Measurements from ENCODE around the gene MCC. TPM values are rescaled to one million over a fixed set of nuclear protein-coding genes. Genes with fewer than 3 reads are reported as not detected.

MCC gene
- total and polyA plus RNA-seq, 2 experiments from 2014 or later, result 8.3 to 31.5 TPM

DNA sequence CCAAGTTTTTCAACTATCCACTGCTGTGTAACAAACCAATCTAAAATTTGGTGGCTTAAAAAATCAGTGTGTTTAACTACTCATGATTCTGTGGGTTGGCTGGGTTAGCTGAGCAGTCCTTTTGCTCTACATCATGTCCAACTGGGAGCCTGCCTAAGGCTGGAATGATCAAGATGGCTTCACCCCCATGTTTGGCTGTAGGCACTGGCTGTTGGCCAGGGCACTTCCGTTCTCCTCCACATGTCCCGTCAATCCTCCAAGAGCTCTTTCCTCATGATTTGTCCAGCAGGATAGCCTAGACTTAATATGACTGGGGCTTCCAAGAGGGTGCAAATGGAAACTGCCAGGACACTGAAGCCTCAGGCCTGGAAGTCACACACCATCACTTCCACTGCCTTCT lies 36.5 kb downstream of the MCC start:
- 94% methylated on average over 2 of the region's 2 CpGs for WGBS (ENCODE audit: low lambda C conversion rate, missing lambda C conversion rate)
- no peaks in the 10 kb centered on the region for H3K9me3 ChIP-seq (ENCODE audit: low read depth)
- no peaks in the 10 kb centered on the region for H3K36me3 ChIP-seq (replicated peaks; ENCODE audit: insufficient read depth, low read depth)
- DNase-seq (ENCODE audit: low spot score), result no peak
- H3K27me3 ChIP-seq, result no peaks in the 10 kb centered on the region
- no peaks in the 10 kb centered on the region for H3K9me2 ChIP-seq (replicated peaks; ENCODE audit: insufficient read depth)
- H2AFZ ChIP-seq, result no peak overlapping the region
- H3K79me2 ChIP-seq, result no peaks in the 10 kb centered on the region
- no peaks in the 10 kb centered on the region for H4K20me1 ChIP-seq (ENCODE audit: insufficient read depth, poor library complexity, severe bottlenecking)
- H3K4me2 ChIP-seq, result no peak overlapping the region
- H3K4me1 ChIP-seq (ENCODE audit: insufficient read depth), result no peaks in the 10 kb centered on the region
- TF ChIP-seq EZH2phosphoT487 (IDR thresholded peaks at IDR 0.05; ENCODE audit: low read depth, severe bottlenecking, unreplicated experiment) (no peak), EZH2 (IDR thresholded peaks at IDR 0.05; ENCODE audit: borderline replicate concordance) (no peak)
- TF ChIP-seq, protein P1, sequence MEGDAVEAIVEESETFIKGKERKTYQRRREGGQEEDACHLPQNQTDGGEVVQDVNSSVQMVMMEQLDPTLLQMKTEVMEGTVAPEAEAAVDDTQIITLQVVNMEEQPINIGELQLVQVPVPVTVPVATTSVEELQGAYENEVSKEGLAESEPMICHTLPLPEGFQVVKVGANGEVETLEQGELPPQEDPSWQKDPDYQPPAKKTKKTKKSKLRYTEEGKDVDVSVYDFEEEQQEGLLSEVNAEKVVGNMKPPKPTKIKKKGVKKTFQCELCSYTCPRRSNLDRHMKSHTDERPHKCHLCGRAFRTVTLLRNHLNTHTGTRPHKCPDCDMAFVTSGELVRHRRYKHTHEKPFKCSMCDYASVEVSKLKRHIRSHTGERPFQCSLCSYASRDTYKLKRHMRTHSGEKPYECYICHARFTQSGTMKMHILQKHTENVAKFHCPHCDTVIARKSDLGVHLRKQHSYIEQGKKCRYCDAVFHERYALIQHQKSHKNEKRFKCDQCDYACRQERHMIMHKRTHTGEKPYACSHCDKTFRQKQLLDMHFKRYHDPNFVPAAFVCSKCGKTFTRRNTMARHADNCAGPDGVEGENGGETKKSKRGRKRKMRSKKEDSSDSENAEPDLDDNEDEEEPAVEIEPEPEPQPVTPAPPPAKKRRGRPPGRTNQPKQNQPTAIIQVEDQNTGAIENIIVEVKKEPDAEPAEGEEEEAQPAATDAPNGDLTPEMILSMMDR (IDR thresholded peaks at IDR 0.05; ENCODE audit: poor library complexity), result no peak
- no peak overlapping the region for H3K4me3 ChIP-seq
- no peak overlapping the region for H3K27ac ChIP-seq

DNA sequence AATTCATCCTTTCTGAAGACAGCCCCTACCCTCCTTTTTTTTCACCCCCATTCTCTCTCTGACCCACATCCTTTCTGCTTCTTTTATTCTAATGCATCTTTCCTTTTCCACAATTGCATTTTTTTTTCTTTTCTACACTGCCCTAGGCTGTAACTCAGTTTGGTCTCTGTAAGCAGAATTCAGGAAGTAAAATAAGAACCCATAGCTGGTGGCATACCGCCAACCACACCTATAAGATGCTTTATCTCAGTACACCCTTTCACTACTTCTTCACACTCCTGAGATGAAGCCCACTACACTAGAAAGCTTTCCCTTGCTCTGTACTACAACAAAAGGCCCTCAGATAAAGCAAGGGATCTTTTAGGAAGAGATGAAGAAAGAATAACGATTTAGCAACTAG lies 37.3 kb downstream of the MCC start:
- Histone ChIP-seq H3K27me3 (no peaks in the 10 kb centered on the region), H3K4me3 (no peak overlapping the region), H3K9me3 (ENCODE audit: low read depth) (peaks cover under 1% of the 10 kb centered on the region), H3K27ac (no peak overlapping the region), H4K20me1 (ENCODE audit: insufficient read depth, poor library complexity, severe bottlenecking) (no peaks in the 10 kb centered on the region), H3K4me2 (no peak overlapping the region), H3K79me2 (no peaks in the 10 kb centered on the region), H3K36me3 (replicated peaks; ENCODE audit: insufficient read depth, low read depth) (no peaks in the 10 kb centered on the region), H2AFZ (no peak overlapping the region), H3K9me2 (replicated peaks; ENCODE audit: insufficient read depth) (no peaks in the 10 kb centered on the region), H3K4me1 (ENCODE audit: insufficient read depth) (no peaks in the 10 kb centered on the region)
- TF ChIP-seq, protein P1 (IDR thresholded peaks at IDR 0.05; ENCODE audit: poor library complexity), result no peak
- no peak for TF ChIP-seq EZH2 (IDR thresholded peaks at IDR 0.05; ENCODE audit: borderline replicate concordance)
- WGBS (ENCODE audit: low lambda C conversion rate, missing lambda C conversion rate), result 53% methylated on average over 2 of the region's 2 CpGs
- no peak for DNase-seq (ENCODE audit: low spot score)

DNA sequence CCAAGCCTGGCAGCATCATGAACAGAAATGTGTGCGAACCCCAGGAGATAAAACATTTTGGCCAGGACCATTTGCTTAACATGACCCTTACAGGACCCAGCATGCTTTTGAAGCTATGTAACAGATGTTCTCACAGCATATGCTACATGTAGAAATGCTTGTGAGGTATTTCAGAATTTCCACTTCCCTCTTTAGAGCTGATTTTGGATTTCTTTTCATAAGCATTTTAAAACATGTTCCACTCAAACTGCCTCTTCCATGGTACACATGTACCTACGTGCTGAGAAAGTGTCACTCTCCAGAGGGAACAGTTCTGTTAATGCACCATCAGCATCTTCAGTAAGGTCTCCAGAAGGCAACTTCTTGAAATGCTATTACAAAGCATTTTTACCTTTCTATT lies 37.8 kb downstream of the MCC start:
- no peak overlapping the region for H3K27ac ChIP-seq
- H3K9me3 ChIP-seq (ENCODE audit: low read depth), result peaks cover 5% of the 10 kb centered on the region
- H3K79me2 ChIP-seq, result no peaks in the 10 kb centered on the region
- no peaks in the 10 kb centered on the region for H3K9me2 ChIP-seq (replicated peaks; ENCODE audit: insufficient read depth)
- H3K36me3 ChIP-seq (replicated peaks; ENCODE audit: insufficient read depth, low read depth), result no peaks in the 10 kb centered on the region
- TF ChIP-seq EZH2 (IDR thresholded peaks at IDR 0.05; ENCODE audit: borderline replicate concordance) (no peak), EZH2phosphoT487 (IDR thresholded peaks at IDR 0.05; ENCODE audit: low read depth, severe bottlenecking, unreplicated experiment) (no peak)
- TF ChIP-seq, protein P1 (IDR thresholded peaks at IDR 0.05; ENCODE audit: poor library complexity), result no peak
- H3K4me2 ChIP-seq, result no peak overlapping the region
- no peaks in the 10 kb centered on the region for H3K27me3 ChIP-seq
- DNase-seq (ENCODE audit: low spot score), result no peak
- no peak overlapping the region for H2AFZ ChIP-seq
- H3K4me1 ChIP-seq (ENCODE audit: insufficient read depth), result no peaks in the 10 kb centered on the region
- WGBS (ENCODE audit: low lambda C conversion rate, missing lambda C conversion rate), result 85% methylated on average over 2 of the region's 2 CpGs
- H4K20me1 ChIP-seq (ENCODE audit: insufficient read depth, poor library complexity, severe bottlenecking), result no peaks in the 10 kb centered on the region
- no peak overlapping the region for H3K4me3 ChIP-seq

DNA sequence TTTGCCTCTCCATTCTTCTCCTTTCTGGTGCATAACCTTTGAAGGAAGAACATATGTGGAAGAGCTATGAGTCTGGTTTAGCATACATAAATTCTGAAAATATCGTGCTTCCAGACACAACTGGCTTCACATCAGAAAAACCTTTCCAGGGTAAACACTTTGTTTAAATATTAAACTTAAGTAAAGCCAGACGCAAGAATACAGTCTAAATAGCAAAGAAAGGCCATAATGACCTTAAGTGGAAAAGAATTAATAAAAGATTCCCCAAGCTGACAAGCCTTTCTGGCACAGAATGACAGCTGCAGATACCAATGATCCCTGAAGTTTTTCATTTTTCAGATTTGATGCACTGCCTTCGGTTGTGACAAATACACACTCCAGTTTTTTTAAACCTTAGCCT lies 40.0 kb downstream of the MCC start:
- H3K79me2 ChIP-seq, result no peaks in the 10 kb centered on the region
- H3K9me3 ChIP-seq (ENCODE audit: low read depth), result peaks cover 6% of the 10 kb centered on the region
- no peak overlapping the region for H2AFZ ChIP-seq
- no peaks in the 10 kb centered on the region for H3K27me3 ChIP-seq
- DNase-seq (ENCODE audit: low spot score), result no peak
- no peak overlapping the region for H3K4me3 ChIP-seq
- no peaks in the 10 kb centered on the region for H4K20me1 ChIP-seq (ENCODE audit: insufficient read depth, poor library complexity, severe bottlenecking)
- TF ChIP-seq EZH2phosphoT487 (IDR thresholded peaks at IDR 0.05; ENCODE audit: low read depth, severe bottlenecking, unreplicated experiment), result no peak
- H3K27ac ChIP-seq, result no peak overlapping the region
- no peaks in the 10 kb centered on the region for H3K36me3 ChIP-seq (replicated peaks; ENCODE audit: insufficient read depth, low read depth)
- WGBS (ENCODE audit: low lambda C conversion rate, missing lambda C conversion rate), result 54% methylated on average over 3 of the region's 3 CpGs
- no peaks in the 10 kb centered on the region for H3K4me1 ChIP-seq (ENCODE audit: insufficient read depth)
- no peak overlapping the region for H3K4me2 ChIP-seq
- no peaks in the 10 kb centered on the region for H3K9me2 ChIP-seq (replicated peaks; ENCODE audit: insufficient read depth)

Data from hepatocyte (in vitro differentiated cells).